B cell (primary cell): ENCODE results near the gene VAV2. TPM values are rescaled to one million over a fixed set of nuclear protein-coding genes. Genes with fewer than 3 reads are reported as not detected.

Source experiments
- ATAC-seq: fragments of 200-7000 bp; cut with Tn5 transposase; one replicate; pipeline ENCODE4 v1.10.0; 2021; ENCODE audit warnings: low read depth, mild to moderate bottlenecking, moderate number of reproducible peaks, moderate library complexity
- CTCF ChIA-PET: fragments of 350-600 bp; sonication (Branson Sonifier 250); formaldehyde crosslinking; loops from one replicate; lab custom pipeline; 2021; ENCODE audit warnings: antibody characterized with exemption, inconsistent platforms; lab: Charles Lee
- POLR2A ChIA-PET: fragments of 350-600 bp; sonication (Branson Sonifier 250); formaldehyde crosslinking; loops from one replicate; lab custom pipeline; 2021; ENCODE audit warnings: antibody characterized with exemption; lab: Charles Lee
- DNase-seq: peaks from one replicate; pipeline ENCODE4 v3.0.0; 2013
- H2AFZ ChIP-seq: 2 replicates; pipeline ENCODE4 v1.6.1; 2012; ENCODE audit warnings: mild to moderate bottlenecking, low read depth, low read length; ENCODE audit not compliant: insufficient read depth, poor library complexity, severe bottlenecking
- H3K27ac ChIP-seq, 2 donors: 1 replicate in 1 of 2; 2 replicates in 1 of 2; pipeline ENCODE4 v1.5.1; 2012 to 2013; ENCODE audit warnings: low read length in 2 of 2, mild to moderate bottlenecking in 2 of 2, moderate library complexity in 1 of 2
- H3K27me3 ChIP-seq, 4 experiments: fragments of 200-600 bp in 1 of 4; sonication (generic) in 1 of 4; replicated peaks in 1 of 4; 1 replicate in 2 of 4; 2 replicates in 2 of 4; pipeline versions ENCODE4 v1.6.1 to v1.7.0; 2013 to 2016; ENCODE audit warnings: low read length in 3 of 4, mild to moderate bottlenecking in 2 of 4, mixed read lengths in 1 of 4, moderate library complexity in 1 of 4; ENCODE audit not compliant: insufficient read depth in 4 of 4, control insufficient read depth in 3 of 4; ENCODE audit errors: control extremely low read depth in 1 of 4
- H3K36me3 ChIP-seq, 2 experiments: replicated peaks in 1 of 2; 1 replicate in 1 of 2; 2 replicates in 1 of 2; pipeline versions ENCODE4 v1.6.1 to v1.7.1; 2013; ENCODE audit warnings: low read length in 1 of 2; ENCODE audit not compliant: insufficient read depth in 2 of 2, control insufficient read depth in 1 of 2; ENCODE audit errors: control extremely low read depth in 1 of 2, extremely low read depth in 1 of 2
- H3K4me1 ChIP-seq, 2 donors: fragments of 200-600 bp in 1 of 2; sonication (generic) in 1 of 2; 1 replicate in 1 of 2; 2 replicates in 1 of 2; pipeline versions ENCODE4 v1.5.1 to v1.6.1; 2013 to 2017; ENCODE audit warnings: low read length in 2 of 2; ENCODE audit not compliant: control insufficient read depth in 2 of 2, insufficient read depth in 2 of 2
- H3K4me2 ChIP-seq: replicated peaks from 2 replicates; pipeline ENCODE3; 2012; ENCODE audit warnings: mild to moderate bottlenecking, low read depth, low read length; ENCODE audit not compliant: poor library complexity, severe bottlenecking
- H3K4me3 ChIP-seq, 5 experiments: fragments of 200-600 bp in 1 of 5; sonication (generic) in 1 of 5; 1 replicate in 3 of 5; 2 replicates in 2 of 5; pipeline versions ENCODE4 v1.5.1 to v1.7.0; 2011 to 2016; ENCODE audit warnings: low read length in 4 of 5, mild to moderate bottlenecking in 4 of 5, low read depth in 2 of 5, control low read depth in 1 of 5, moderate library complexity in 1 of 5; ENCODE audit not compliant: insufficient read depth in 1 of 5; ENCODE audit errors: control extremely low read depth in 1 of 5, extremely low read depth in 1 of 5
- H3K79me2 ChIP-seq: fragments of 200-600 bp; sonication (generic); one replicate; pipeline ENCODE4 v1.6.0; 2016; ENCODE audit warnings: low read length; ENCODE audit not compliant: control insufficient read depth, insufficient read depth
- H3K9ac ChIP-seq: fragments of 200-600 bp; sonication (generic); 2 replicates; pipeline ENCODE4 v1.6.1; 2017; ENCODE audit warnings: mild to moderate bottlenecking, low read length, moderate library complexity
- H3K9me3 ChIP-seq, 3 donors: one replicate each; pipeline versions ENCODE4 v1.6.1 to v1.7.1; 2013; ENCODE audit warnings: low read length in 2 of 3; ENCODE audit not compliant: control insufficient read depth in 2 of 3, insufficient read depth in 1 of 3; ENCODE audit errors: control extremely low read depth in 1 of 3
- H4K20me1 ChIP-seq: 2 replicates; pipeline ENCODE4 v1.6.0; 2012; ENCODE audit warnings: mild to moderate bottlenecking, low read length; ENCODE audit not compliant: insufficient read depth, control insufficient read depth, poor library complexity, severe bottlenecking
- H3K27ac Mint-ChIP-seq: one replicate; pipeline ENCODE4 v1.8.0; 2021; ENCODE audit warnings: mixed read lengths
- H3K27me3 Mint-ChIP-seq: one replicate; pipeline ENCODE4 v1.8.0; 2021; ENCODE audit warnings: mixed read lengths
- H3K4me1 Mint-ChIP-seq: one replicate; pipeline ENCODE4 v1.8.0; 2021; ENCODE audit warnings: mixed read lengths
- H3K4me3 Mint-ChIP-seq: one replicate; pipeline ENCODE4 v1.8.0; 2021; ENCODE audit warnings: mixed read lengths
- H3K9me3 Mint-ChIP-seq: one replicate; pipeline ENCODE4 v1.8.0; 2022; ENCODE audit warnings: mixed read lengths; ENCODE audit not compliant: insufficient read depth
- EZH2 ChIP-seq: IDR thresholded peaks from 2 replicates; pipeline ENCODE4 v1.6.1; 2012; ENCODE audit warnings: borderline replicate concordance, low read depth, mild to moderate bottlenecking, moderate library complexity, low read length; ENCODE audit not compliant: insufficient read depth, poor library complexity, severe bottlenecking
- WGBS: methylation state at CpG from one replicate; pipeline ENCODE4 v1.1.5; 2013; ENCODE audit warnings: missing lambda C conversion rate; ENCODE audit not compliant: insufficient coverage; 5-methylcytosine and 5-hydroxymethylcytosine counted together
- intact Hi-C: fragments of 100-400 bp; cut with micrococcal nuclease; formaldehyde crosslinking; loops from one replicate; pipeline ENCODE4 v1.10.0; 2022
- polyA plus RNA-seq: library from polyadenylated mRNA; depleted of rRNA; stranded (reverse); fragments of >200 nt; gene quantifications from 2 replicates; pipeline ENCODE4 v1.2.3, GENCODE V29; 2012
- total RNA-seq, 2 donors: library from RNA; stranded (reverse); fragments of 120-200 nt in 1 of 2; gene quantifications; 1 replicate in 1 of 2; 2 replicates in 1 of 2; pipeline versions ENCODE4 v1.2.3 to v1.2.4, GENCODE V29; 2013 to 2022
- TF ChIP-seq, protein P1 (sequence below): fragments of 200-600 bp; IDR thresholded peaks from one replicate; pipeline ENCODE4 v1.8.0; 2022; ENCODE audit warnings: antibody characterized with exemption, mild to moderate bottlenecking

VAV2 gene
- total and polyA plus RNA-seq, 2 donors (not counting 1 experiment from before 2014, with no cell fraction given): 34.4 to 128 TPM

DNA sequence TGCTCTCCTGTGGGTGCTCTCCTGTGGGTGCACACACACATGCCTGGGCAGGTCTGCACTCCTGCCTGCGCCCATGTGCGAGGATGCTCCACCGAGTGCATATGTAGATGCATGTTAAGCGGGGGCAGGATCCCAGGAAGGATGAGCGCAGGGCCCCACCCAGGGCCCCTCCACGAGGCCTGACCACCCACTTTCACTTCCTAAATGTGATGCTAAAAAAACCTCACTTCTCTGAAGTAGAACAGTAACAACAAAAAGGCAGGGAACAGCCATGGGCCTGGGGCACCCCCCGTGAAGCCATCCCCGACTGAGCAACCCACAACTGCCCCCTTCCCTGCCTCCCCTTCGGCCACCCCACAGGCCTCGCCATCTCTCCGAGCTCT is 205.8 kb downstream of the VAV2 start:
- Histone ChIP-seq H3K4me2 (peak overlapping the region; percentile 77), H3K9ac (peak overlapping the region; percentile 50), H3K79me2 (peaks cover 49% of the 10 kb centered on the region), H3K4me1 (peaks cover 77 to 84% of the 10 kb centered on the region in 2 donors), H3K4me3 (peak overlapping the region in 4 of 5 experiments; percentile 16 to 29 (median 20)), H2AFZ (no peak overlapping the region), H3K27ac (peak overlapping the region; percentile 87 to 95), H3K27me3 (no peaks in the 10 kb centered on the region), H3K9me3 (no peaks in the 10 kb centered on the region), H3K36me3 (peaks cover 0 to 35% of the 10 kb centered on the region in 2 experiments), H4K20me1 (peaks cover 5% of the 10 kb centered on the region)
- ATAC-seq (peak; percentile 71), DNase-seq (peak; percentile 88)
- TF ChIP-seq, protein P1, sequence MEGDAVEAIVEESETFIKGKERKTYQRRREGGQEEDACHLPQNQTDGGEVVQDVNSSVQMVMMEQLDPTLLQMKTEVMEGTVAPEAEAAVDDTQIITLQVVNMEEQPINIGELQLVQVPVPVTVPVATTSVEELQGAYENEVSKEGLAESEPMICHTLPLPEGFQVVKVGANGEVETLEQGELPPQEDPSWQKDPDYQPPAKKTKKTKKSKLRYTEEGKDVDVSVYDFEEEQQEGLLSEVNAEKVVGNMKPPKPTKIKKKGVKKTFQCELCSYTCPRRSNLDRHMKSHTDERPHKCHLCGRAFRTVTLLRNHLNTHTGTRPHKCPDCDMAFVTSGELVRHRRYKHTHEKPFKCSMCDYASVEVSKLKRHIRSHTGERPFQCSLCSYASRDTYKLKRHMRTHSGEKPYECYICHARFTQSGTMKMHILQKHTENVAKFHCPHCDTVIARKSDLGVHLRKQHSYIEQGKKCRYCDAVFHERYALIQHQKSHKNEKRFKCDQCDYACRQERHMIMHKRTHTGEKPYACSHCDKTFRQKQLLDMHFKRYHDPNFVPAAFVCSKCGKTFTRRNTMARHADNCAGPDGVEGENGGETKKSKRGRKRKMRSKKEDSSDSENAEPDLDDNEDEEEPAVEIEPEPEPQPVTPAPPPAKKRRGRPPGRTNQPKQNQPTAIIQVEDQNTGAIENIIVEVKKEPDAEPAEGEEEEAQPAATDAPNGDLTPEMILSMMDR: no peak
- no peak for TF ChIP-seq EZH2
- intact Hi-C loops: loop anchor here (1.0 to 5.0 kb wide), 4 partner anchors 49 to 206 kb away; partner anchors contain the start of genes SARDH and VAV2
- POLR2A ChIA-PET: interaction anchor here (0.6 to 2.6 kb wide), 6 partner anchors 15 to 756 kb away, joined by 4 to 18 read pairs (median 6); partner anchors contain the start of genes BRD3OS and GTF3C5
- no peaks in the 10 kb centered on the region for H3K9me3 Mint-ChIP-seq
- peaks cover 84% of the 10 kb centered on the region for H3K4me1 Mint-ChIP-seq
- H3K27ac Mint-ChIP-seq: peak overlapping the region; percentile 97
- H3K4me3 Mint-ChIP-seq: peak overlapping the region; percentile 84
- 0% methylated on average over 8 of the region's 11 CpGs for WGBS
- CTCF ChIA-PET: interaction anchor here (0.9 to 19.3 kb wide), 4 partner anchors 8 to 236 kb away, joined by 3 to 561 read pairs (median 4); no protein-coding TSS in a partner anchor
- H3K27me3 Mint-ChIP-seq: no peaks in the 10 kb centered on the region

DNA sequence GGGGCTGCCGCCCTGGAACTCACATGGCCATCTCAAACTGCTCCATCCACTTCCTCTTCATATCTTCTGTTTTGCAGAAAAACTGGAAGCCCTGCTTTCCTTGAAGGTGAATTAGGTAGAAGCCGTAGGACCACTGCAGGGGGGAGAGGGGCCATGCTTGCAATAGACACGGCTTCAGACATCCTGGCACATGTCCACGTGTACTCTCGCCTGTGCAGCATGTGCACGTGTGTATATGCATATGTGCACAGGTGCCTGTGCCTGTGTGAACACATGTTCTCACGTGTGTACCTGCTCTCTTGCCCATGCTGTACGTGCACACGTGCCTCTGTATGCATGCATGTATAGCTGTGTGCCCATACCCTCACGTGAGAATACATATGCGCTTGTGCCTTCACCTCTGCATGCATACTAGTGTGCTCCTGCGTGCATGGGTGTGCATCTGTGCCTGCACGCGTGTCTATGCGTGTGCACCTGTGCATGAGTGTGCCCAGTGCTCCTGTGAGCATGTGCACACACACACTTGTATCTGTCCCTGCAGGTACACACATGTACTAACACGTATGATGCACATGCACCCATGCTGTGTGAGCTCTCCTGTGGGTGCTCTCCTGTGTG is 206.3 kb downstream of the VAV2 start:
- no peak overlapping the region for H2AFZ ChIP-seq
- peaks cover 87% of the 10 kb centered on the region for H3K4me1 Mint-ChIP-seq
- H3K4me2 ChIP-seq: peak overlapping the region; percentile 77
- peak overlapping the region; percentile 84 for H3K4me3 Mint-ChIP-seq
- 81% methylated on average over 15 of the region's 16 CpGs for WGBS
- peaks cover 10% of the 10 kb centered on the region for H4K20me1 ChIP-seq
- ChIA-PET POLR2A (interaction anchor here (0.6 to 2.6 kb wide), 5 partner anchors 35 to 755 kb away, joined by 4 to 18 read pairs (median 6); partner anchors contain the start of genes BRD3OS and GTF3C5), CTCF (interaction anchor here (0.9 to 19.3 kb wide), 2 partner anchors 8 to 209 kb away, joined by 3 to 561 read pairs; no protein-coding TSS in a partner anchor)
- H3K9me3 ChIP-seq: no peaks in the 10 kb centered on the region
- TF ChIP-seq EZH2: no peak
- TF ChIP-seq, protein P1: no peak
- intact Hi-C loops: loop anchor here (1.0 to 5.0 kb wide), 4 partner anchors 49 to 206 kb away; partner anchors contain the start of genes SARDH and VAV2
- peaks cover 0 to 36% of the 10 kb centered on the region in 2 experiments for H3K36me3 ChIP-seq
- H3K27me3 Mint-ChIP-seq: no peaks in the 10 kb centered on the region
- peak overlapping the region; percentile 16 to 95 for H3K27ac ChIP-seq
- no peaks in the 10 kb centered on the region for H3K27me3 ChIP-seq
- peak overlapping the region; percentile 97 for H3K27ac Mint-ChIP-seq
- peak overlapping the region in 2 of 5 experiments; percentile 16 to 18 for H3K4me3 ChIP-seq
- DNase-seq (no peak), ATAC-seq (no peak)
- H3K9ac ChIP-seq: peak overlapping the region; percentile 50
- H3K9me3 Mint-ChIP-seq: no peaks in the 10 kb centered on the region
- H3K79me2 ChIP-seq: peaks cover 54% of the 10 kb centered on the region
- H3K4me1 ChIP-seq: peaks cover 77 to 87% of the 10 kb centered on the region in 2 donors
